ENCODE results near the gene HBZ.
"Not testable (repeated sequence)": the region's sequence is repeated elsewhere in the genome, so short reads cannot be mapped to it uniquely, and the experiment has no call there.

Gene HBZ

GRCh38 chr16:164827-165538 lies 12.5 kb downstream of the HBZ start:
- no peak for DNase-seq (ENCODE audit: low read depth)

- no peak for DNase-seq (ENCODE audit: low read depth)
Measured at GRCh38 chr16:165539-166374, 13.3 kb downstream of the HBZ start, which contains the start of gene HBM. HBM (plus strand) TSS chr16:165978; CDS start chr16:165998, 20 bp downstream.

GRCh38 chr16:166375-167121 lies 14.1 kb downstream of the HBZ start:
- DNase-seq (ENCODE audit: low read depth), result no peak

- DNase-seq (ENCODE audit: low read depth), result no peak
Measured at GRCh38 chr16:167122-167690, 14.8 kb downstream of the HBZ start.

GRCh38 chr16:168424-168823 lies 16.0 kb downstream of the HBZ start:
- DNase-seq (ENCODE audit: low read depth), result no peak

- no peak for DNase-seq (ENCODE audit: low read depth)
Measured at GRCh38 chr16:169014-169413, 16.6 kb downstream of the HBZ start.

GRCh38 chr16:170088-170507 lies 17.7 kb downstream of the HBZ start:
- not testable (repeated sequence) for DNase-seq (ENCODE audit: low read depth)

GRCh38 chr16:170788-171187 lies 18.3 kb downstream of the HBZ start:
- DNase-seq (ENCODE audit: low read depth), result no peak

- not testable (repeated sequence) for DNase-seq (ENCODE audit: low read depth)
Measured at GRCh38 chr16:172374-172941, 20.0 kb downstream of the HBZ start, which contains the start of gene HBA2. HBA2 (plus strand) TSS chr16:172876; CDS start chr16:172913, 37 bp downstream.

- DNase-seq (ENCODE audit: low read depth), result not testable (repeated sequence)
Measured at GRCh38 chr16:173211-173854, 20.9 kb downstream of the HBZ start.

GRCh38 chr16:173928-174769 lies 21.7 kb downstream of the HBZ start:
- not testable (repeated sequence) for DNase-seq (ENCODE audit: low read depth)

GRCh38 chr16:175011-175949 lies 22.8 kb downstream of the HBZ start:
- no peak for DNase-seq (ENCODE audit: low read depth)

- DNase-seq (ENCODE audit: low read depth), result not testable (repeated sequence)
Measured at GRCh38 chr16:176006-176405, 23.6 kb downstream of the HBZ start.

- DNase-seq (ENCODE audit: low read depth), result not testable (repeated sequence)
Measured at GRCh38 chr16:176477-177382, 24.3 kb downstream of the HBZ start, which contains the start of gene HBA1. HBA1 (plus strand) TSS chr16:176680; CDS start chr16:176717, 37 bp downstream.

- no peak for DNase-seq (ENCODE audit: low read depth)
Measured at GRCh38 chr16:177394-177822, 25.0 kb downstream of the HBZ start.

- DNase-seq (ENCODE audit: low read depth), result no peak
Measured at GRCh38 chr16:177981-178667, 25.7 kb downstream of the HBZ start.

- DNase-seq (ENCODE audit: low read depth), result no peak
Measured at GRCh38 chr16:178668-179015, 26.2 kb downstream of the HBZ start.
